SH-SY5Y (cell line): ENCODE measurements around the gene ZNF490.

Source experiments
- GATA2 ChIP-seq: IDR thresholded peaks from 2 replicates; pipeline ENCODE4 v1.6.1; 2011; ENCODE audit warnings: mild to moderate bottlenecking, low read depth, low read length
- GATA3 ChIP-seq: IDR thresholded peaks from 2 replicates; pipeline ENCODE4 v1.6.1; 2011; ENCODE audit warnings: low read depth, mild to moderate bottlenecking, low read length, moderate library complexity

DNA sequence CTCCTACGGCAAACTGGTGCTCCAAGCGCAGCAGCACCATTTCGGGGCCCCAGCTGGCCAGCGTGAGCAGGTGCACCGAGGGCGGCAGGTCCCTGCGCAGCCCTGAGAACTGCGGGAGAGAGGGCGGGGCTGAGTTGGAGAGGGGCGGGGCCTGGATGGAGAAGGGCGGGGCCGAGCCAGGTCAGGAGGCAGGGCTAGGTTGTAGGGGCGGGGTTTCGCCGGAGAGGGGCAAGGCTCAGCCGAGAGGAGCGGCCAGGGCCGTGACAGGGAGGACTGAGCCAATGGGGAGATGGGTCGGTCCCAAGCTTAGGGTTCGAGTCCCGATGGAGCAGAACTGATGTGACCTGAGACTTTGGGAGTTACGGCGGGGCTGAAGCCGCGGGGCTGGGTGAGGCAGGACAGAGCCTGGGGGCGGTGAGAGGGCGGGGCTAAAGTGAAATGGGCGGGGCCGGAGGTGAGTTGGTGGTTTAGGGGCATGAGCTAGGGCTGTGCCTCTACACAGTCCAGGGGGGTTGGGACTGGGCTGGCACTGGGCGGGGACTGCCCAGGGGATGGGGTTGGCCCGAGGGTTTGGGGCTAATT, 37.0 kb upstream of the ZNF490 start:
- TF ChIP-seq GATA2 (no peak), GATA3 (no peak)
